SU-DHL-6 (cell line): ENCODE measurements around the gene AGRP.

Source experiments
- EZH2phosphoT487 ChIP-seq: fragments of 200-600 bp; sonication (generic), shearing (Covaris generic); conservative IDR thresholded peaks from 2 replicates; pipeline ENCODE4 v1.6.1; 2018; ENCODE audit warnings: mild to moderate bottlenecking, antibody characterized with exemption, low read length, moderate library complexity, mixed read lengths
- TF ChIP-seq, protein P1 (sequence below): fragments of 200-600 bp; sonication (generic); IDR thresholded peaks from one replicate; pipeline ENCODE4 v1.5.1; 2017; ENCODE audit warnings: antibody characterized with exemption, mild to moderate bottlenecking, low read length, moderate library complexity; ENCODE audit not compliant: insufficient read depth, poor library complexity, severe bottlenecking

DNA sequence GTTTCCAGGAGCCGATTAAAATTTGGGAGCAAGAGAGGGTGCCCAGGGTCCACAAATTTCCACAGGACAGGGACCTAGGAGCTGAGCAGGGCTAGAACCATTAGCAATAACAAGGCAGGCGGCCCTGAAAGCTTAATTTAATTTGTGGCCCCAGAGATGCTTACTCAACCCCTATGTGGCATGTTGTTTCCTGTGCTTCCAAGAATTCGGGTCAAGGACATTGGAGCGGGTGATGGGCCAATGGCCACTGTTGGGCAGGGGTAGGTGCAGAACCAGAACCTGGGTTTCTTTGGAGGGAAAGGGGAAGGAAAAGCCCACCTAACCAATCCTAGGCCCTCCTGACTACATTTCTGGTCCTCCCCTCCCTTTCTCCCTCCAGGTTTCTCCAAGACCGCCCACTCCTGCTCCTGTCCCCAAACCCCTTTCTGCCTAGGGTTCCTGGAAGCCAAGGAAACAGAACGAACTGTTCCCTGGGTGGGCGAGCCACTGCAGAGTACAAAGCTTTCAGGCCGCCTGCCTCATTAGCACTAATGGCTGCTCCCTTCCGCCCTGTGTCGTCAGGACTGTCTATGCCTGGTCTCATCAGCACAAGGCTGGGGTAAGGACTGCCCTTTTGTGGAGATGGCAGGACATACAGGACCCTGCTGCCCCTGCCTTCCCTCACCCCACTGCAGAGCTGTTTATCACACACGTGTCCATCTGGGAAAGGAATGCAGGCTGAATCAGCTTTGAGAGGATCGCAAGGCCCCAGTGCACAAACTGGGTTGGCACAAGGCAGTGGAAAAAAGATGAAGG is 581 bp upstream of the AGRP start:
- TF ChIP-seq EZH2phosphoT487 = no peak
- TF ChIP-seq, protein P1, sequence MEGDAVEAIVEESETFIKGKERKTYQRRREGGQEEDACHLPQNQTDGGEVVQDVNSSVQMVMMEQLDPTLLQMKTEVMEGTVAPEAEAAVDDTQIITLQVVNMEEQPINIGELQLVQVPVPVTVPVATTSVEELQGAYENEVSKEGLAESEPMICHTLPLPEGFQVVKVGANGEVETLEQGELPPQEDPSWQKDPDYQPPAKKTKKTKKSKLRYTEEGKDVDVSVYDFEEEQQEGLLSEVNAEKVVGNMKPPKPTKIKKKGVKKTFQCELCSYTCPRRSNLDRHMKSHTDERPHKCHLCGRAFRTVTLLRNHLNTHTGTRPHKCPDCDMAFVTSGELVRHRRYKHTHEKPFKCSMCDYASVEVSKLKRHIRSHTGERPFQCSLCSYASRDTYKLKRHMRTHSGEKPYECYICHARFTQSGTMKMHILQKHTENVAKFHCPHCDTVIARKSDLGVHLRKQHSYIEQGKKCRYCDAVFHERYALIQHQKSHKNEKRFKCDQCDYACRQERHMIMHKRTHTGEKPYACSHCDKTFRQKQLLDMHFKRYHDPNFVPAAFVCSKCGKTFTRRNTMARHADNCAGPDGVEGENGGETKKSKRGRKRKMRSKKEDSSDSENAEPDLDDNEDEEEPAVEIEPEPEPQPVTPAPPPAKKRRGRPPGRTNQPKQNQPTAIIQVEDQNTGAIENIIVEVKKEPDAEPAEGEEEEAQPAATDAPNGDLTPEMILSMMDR = no peak
